ENCODE measurements around the gene ST3GAL2.

The ST3GAL2 gene

GRCh38 chr16:70331588-70332358 is 107.1 kb downstream of the ST3GAL2 start:
- no peak overlapping the region for H3K4me3 ChIP-seq (ENCODE audit: severe bottlenecking)
- no peaks in the 10 kb centered on the region for H3K9me3 ChIP-seq (ENCODE audit: severe bottlenecking)
- DNase-seq (ENCODE audit: low spot score) (no peak), ATAC-seq (ENCODE audit: low read depth) (peak; percentile 79)
- H3K4me1 ChIP-seq (ENCODE audit: insufficient read depth, poor library complexity, severe bottlenecking): no peaks in the 10 kb centered on the region
- no peaks in the 10 kb centered on the region for H3K27me3 ChIP-seq (ENCODE audit: insufficient read depth, poor library complexity, severe bottlenecking)
- H3K27ac ChIP-seq (ENCODE audit: poor library complexity, severe bottlenecking): no peak overlapping the region
- H3K36me3 ChIP-seq (ENCODE audit: low read depth): peaks cover 71% of the 10 kb centered on the region
- TF ChIP-seq CTCF (IDR thresholded peaks at IDR 0.05; ENCODE audit: poor library complexity, severe bottlenecking): peak; percentile 77

GRCh38 chr16:70331091-70331490 is 107.8 kb downstream of the ST3GAL2 start:
- DNase-seq (ENCODE audit: low spot score) (no peak), ATAC-seq (ENCODE audit: low read depth) (no peak)
- no peaks in the 10 kb centered on the region for H3K4me1 ChIP-seq (ENCODE audit: insufficient read depth, poor library complexity, severe bottlenecking)
- no peaks in the 10 kb centered on the region for H3K9me3 ChIP-seq (ENCODE audit: severe bottlenecking)
- no peak overlapping the region for H3K4me3 ChIP-seq (ENCODE audit: severe bottlenecking)
- no peaks in the 10 kb centered on the region for H3K27me3 ChIP-seq (ENCODE audit: insufficient read depth, poor library complexity, severe bottlenecking)
- no peak overlapping the region for H3K27ac ChIP-seq (ENCODE audit: poor library complexity, severe bottlenecking)
- TF ChIP-seq CTCF (IDR thresholded peaks at IDR 0.05; ENCODE audit: poor library complexity, severe bottlenecking): no peak
- peaks cover 69% of the 10 kb centered on the region for H3K36me3 ChIP-seq (ENCODE audit: low read depth)
